Measurements from ENCODE around the gene TCF7L2.

Gene TCF7L2

DNA sequence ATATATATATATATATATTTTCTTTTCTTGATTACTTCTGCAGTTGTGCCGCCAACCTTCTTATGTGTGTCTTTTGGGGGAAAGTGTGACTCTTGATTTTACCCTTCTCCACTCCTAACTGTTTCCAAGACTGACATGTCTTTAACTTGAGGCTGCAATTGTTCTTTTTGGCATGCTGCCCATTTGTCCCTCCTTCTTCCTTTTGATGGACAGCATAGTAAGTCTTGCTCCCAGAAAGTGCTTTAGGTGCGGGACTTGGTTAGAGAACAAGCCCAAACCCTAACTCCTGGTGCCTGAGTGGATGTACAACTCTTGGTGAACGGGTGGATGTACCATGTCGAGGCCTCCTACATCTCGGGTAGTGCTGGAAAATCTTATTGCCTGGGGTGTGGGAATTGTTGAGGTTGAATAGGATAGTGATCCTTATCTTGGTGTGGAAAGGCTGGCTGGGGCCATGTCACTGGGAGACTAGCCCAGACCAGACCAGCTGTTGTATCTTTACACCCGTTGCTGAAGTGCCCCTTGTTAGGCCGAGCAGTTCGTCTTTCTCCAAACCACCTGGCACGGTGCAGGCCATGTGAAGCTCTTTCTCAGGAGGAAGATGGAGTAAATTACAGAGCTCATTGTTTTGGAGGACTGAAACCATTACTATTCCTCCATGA is 16.3 kb downstream of the TCF7L2 start:
- DNase-seq: no peak

DNA sequence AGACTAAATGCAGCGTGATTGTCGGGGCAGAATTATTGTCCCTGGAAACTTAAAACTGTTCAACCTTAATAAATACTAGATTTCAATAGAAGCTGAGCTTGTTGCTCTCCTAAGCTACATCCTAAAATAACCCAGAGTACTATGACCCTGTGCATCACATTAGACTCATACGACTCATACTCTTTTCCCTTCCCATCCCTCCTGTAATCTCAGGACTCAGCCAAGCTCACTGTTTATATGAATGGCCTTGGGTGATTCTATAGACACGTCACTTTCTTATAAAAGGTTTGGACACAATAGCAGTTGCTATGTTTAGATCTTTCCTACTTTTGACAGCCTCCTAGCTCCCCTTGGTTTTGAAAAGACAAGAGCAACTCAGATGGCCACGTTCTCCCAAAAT is 17.2 kb downstream of the TCF7L2 start:
- DNase-seq: no peak

DNA sequence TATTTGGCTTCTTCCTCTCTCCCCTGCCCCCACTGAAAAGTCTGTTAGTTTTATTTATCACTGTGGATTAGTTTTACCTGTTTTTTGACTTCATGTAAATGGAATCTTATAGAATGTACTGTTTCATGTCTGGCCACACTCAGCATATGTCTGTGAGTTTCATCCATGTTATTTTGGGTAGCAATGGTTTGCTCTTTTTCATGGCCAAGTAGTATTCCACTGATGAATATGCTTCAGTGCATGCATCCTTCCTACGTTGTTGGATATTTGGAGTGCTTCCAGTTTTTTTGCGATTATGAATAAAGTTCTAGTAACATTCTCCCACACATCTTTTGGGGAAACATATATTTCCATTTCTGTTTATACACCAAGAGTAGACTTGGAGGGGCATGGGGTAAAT is 19.1 kb downstream of the TCF7L2 start:
- no peak for DNase-seq

DNA sequence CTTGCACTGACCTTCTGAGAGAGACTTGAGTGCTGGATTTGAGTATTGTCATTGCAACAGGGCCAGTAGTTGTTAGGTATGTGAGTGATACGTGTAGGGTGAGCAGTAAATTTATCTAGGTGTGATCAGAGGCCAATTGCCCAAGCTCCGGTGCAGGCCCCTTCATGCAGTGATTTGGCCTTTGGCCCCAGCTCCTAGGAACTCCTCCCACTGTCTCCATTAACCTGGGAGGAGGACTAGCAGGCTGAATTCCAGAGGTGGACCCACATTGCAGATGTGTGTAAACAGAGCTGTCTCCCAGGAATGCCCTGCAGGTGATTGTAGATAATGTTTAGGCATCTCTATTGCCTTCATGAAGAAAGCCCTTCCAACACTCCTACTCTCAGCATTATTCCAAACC is 19.5 kb downstream of the TCF7L2 start:
- no peak for DNase-seq

DNA sequence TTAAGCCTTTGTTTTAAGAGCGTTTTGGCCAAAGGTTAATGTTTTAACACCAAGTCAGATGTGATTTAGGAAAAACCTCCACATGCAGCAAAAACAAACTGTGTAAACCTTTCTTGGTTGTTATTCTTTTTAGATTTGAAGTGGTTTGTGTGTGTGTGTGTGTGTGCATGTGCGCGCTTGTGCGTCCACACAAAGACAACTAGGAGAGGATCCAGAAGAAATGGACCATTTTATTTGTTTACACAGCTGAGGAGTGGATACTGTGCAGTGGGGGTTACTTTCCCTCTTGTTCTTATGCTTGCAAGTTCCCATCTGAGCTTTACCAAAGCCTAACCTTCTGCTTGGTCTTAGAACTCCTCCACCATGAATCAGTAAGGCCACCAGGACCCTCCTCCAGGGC is 20.0 kb downstream of the TCF7L2 start:
- no peak for DNase-seq

DNA sequence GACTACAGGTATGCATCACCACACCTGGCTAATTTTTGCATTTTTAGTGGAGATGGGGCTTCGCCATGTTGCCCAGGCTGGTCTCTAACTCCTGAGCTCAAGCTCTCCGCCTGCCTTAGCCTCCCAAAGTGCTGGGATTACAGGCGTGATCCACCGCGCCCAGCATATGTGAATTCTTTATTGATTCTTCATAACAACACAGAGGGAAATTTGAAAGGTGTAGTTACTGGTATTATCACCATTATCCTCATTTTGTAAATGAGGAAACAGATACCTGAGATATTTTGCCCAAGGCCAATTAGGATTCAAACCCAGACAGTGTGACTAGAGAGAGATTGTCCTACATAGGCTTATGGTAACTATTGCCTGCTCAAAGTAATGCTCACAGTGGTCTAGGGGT is 22.6 kb downstream of the TCF7L2 start:
- no peak for DNase-seq

DNA sequence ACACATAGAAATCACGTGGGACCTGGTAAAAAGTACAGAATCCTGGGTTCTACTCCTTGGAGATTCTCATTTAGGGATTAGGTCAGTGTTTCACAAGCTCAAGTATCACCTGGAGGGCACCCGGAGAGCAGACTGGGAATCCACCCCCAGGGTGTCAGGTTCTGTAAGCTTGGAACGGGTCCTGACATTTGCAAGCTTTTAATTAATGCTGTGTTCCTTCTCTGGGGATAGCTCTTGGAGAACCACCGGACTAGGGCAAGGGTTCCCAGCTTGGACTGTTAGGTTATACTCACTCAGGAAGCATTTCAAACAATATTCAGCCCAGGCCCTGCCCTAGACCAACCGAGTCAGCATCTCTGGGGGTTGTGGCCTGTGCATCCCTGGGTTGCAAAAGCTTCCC is 23.0 kb downstream of the TCF7L2 start:
- DNase-seq: no peak

DNA sequence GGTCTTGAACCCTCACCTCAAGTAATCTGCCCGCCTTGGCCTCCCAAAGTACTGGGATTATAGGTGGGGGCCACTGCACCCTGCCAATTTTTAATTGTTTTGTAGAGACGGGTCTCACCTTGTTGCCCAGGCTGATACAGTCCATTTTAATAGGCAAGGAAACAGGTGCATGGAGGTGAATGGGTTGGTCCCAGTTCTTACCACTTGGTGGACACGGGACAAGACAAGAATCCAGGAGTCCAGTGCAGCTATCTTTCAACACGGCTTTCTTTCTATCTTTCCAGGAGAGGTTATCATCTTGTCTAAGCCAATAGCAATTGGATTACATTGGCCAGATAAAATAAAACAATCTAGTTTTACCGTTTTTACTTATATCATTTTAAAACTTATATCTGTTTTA is 23.8 kb downstream of the TCF7L2 start:
- no peak for DNase-seq

DNA sequence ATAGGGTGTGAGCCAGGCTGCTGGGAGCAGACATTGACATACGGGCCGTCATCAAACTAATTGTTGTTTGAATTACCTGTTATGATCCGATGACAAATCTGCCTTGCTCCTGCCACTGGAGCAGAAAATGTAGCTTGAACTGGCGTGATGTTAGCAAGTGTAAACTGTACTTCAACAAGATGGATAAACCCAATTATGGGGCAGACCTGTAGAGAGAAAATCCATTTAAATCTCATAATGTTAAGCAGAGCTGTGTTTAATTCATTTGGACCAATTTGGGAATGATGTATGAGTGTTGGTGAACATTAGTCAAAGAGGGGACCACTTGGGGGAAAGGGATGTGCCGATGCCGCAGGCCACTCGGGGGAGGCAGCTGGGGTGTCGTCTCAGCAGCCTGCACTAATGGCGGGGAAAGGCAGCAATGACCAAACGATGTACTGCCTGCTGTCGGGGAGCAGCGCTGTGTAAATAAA is 27.4 kb downstream of the TCF7L2 start:
- no peak for DNase-seq

DNA sequence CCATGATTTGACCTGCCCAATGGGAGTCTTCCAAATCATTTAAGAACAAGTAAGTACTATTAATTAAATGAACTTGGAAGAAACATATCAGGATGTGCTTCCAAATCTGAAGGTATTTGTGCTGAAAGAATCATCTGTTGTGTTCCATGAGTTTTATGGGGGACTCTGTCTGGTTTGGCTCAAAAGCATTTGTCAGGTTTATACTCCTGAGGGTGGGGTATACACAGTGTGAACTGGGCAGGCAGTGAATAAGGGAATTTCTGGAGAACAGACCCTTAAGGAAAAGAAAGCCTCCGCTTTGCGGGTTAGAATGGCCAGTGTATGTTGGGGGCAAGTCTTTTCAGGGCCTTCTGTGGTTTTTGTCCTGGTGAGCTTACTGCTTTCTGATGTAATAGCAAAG is 29.9 kb downstream of the TCF7L2 start:
- DNase-seq: no peak

DNA sequence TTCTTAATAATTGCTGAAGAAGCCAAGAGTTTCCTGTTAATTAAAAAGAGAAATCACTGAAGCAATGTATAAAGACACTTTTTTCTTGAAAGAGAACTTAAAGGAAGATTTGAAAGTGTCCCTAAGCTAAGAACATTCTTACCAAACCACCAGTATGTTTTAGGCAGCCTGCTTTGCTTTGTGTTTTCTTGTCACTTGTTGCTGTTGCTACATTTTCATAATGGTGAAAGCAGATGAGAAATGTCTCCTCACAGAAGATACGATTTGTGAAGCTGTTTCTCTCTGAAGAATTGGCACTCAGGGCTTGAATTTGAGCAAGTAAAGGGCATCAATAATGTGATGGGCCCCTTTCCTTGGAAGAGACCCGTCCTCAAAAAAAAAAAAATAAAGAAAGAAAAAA is 30.9 kb downstream of the TCF7L2 start:
- DNase-seq: no peak

DNA sequence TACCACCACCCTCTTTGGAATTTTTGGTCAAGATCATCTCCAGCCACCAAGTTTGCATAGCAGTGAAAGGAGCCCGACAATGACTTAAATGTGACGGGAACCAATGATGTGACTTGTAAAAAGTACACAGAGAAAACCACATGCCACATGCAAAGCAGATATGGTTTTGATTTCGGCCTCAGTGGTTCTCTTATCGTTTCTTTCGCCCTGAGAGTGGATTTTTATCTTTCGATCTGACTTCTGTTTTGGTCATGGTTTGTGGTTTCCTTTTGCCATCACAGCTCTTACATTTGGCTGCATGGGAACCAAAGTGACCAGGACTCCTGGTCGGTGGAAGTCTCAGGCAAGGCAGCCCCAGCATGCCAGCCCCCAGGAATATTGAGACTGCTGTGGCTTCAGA is 31.5 kb downstream of the TCF7L2 start:
- peak; percentile 53 for DNase-seq

DNA sequence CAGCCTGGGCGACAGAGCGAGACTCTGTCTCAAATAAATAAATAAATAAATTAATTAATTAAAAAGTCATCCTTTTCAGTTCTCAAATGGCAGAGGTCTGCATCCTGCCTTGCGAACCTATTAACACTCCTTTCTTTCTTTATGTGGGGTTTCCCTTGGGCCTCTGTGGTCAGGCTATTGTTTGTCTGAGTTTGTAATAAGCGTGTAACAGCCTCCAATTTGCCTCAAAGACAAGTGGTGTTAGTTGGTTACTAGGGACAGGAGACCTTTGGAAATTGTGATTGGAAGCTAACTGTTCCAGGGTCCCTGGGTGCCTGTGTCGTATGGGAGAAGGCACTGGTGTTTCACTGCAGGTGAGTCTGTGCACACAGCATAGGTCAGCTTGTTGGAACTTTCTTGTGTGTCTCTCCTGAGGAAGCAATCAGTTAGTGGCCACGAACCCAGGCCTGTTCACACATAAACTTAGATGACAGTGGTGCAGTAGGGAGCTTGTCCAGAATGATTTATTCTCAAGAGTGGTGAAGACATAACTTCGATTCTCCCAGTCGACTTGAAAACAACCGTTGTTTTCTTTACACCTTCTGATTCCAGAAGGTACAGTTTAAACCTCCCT is 33.5 kb downstream of the TCF7L2 start:
- no peak for DNase-seq

DNA sequence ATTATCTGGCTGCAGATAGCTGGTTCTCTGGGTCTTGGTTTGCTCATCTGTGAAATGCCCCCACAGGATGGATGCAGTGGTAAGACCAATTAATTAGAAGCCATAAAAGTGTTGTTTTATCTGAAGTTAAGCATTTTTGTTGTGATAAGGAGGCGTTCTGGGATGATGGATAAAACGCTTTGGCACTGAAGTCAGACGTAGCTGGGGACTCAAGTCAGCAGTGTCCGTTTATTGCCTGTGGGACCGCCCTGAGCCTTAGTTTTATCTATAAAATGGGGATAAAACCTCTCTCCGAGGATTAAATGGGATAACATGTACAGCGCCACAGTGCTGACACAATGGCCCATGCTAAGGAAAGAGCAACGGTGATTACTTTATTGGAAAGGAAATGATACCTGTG is 34.7 kb downstream of the TCF7L2 start:
- no peak for DNase-seq

DNA sequence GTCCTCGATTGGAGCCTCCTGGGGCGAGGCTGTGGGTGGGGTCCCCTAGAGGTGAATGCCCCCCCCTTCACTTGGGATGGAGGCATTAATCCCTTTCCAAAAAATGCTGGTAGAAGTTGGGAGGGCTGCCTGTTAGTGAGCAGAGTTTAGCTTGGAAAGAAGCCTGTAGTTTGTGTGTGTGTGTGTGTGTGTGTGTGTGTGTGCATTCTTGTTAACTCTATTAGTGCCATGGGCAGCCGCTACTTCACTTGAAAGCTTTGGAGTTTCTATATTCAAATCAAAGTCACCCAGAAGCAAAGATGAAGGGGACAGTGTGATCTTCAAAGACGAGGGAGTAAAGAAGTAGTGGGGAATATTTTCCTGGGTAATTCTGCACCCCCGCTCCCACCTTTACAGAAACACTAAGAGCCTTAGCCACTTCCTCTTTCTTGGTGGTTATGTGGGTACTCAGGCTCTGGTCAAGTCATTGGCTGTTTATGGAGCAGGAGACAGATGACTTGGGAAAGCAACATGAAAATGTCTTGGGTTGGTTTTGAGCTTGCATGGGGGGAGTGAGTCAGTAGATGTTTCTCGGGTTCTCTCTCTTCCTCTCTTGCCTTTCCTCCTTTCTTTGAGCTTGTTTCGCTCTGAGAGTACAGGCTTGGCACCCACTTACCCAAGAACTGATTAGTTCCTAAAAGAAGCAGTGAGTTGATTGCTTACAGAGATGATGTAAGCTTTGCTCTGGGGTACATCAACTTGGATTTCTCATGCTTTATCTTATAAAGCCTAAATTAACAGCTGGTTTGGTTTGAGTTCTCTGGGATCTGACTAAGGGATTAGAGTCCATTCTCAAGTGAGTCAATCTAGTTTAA is 35.9 kb downstream of the TCF7L2 start:
- DNase-seq: peak; percentile 27

DNA sequence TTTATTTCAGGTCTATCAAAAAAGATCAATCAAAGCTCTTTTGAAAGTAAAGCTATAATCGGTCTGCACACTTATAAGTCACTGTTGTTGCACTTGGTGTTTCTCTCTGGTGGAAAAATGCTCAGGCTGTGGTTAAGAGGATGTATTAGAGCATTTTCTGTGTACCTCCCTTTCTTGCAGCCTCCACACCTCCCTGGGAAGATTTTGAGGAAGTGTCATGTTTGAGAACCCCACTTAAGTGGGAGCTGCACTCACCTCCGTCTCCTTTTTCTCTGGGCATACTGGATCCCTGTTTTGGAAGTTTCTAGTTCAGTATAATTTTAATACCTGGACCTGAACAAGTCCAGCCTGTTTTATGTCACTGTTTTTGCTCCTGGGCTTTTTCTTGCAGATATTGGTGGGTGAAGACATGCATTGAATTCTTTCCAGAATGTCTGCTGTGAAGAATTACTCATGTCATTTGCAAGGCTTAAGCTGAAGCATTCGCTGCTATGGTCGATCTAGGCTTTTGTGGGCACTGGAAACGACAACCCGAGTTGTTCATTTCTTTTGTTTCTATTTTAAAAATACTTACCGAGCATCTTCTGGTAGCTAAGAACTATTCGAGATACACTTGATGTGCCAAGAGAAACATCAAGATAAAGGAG is 36.6 kb downstream of the TCF7L2 start:
- DNase-seq: no peak

DNA sequence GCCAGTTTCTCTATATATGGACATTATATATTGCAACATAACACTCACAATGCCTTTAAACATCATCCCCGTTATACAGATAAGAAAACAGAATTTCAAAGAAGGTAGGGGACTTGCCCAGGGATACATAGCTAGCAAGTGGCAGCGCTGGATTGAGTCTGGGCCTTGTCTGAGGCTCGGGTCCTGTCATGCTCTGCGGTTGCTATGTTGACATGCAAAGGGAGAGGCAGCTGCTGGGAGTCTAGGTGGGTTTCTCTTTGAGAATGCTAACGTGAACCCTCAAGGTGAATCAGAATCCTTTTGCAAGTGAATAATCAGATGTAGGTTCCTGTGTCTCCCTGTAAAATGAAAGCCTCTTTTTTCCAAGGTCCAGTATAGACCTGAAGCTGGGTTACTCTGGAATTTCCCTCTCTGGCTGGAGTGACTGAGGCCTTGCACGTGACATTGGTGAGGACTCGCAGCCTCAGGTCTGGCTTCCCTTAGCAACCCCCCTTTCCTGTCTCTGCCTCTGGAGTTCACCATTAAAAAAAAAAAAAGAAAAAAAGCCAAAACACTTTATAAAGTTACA is 38.9 kb downstream of the TCF7L2 start:
- DNase-seq: no peak

DNA sequence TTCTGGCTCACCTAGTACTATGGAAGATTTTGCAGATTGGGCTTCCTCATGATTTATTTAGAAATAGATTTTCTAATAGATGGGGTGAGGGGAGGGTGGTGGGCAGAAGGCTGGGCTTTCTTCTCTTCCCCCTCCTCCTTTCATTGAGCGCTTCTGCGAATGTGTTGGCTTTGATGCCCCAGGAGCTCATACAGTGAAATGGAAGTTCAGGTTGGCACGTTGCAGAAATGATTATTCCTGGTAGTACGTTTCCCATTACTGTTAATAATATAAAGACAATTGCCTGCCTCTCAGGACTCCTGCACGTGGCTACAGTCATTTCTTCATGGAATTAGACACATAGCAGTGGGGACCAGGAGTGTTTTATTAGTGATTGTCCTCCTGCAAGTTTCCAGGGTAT is 39.8 kb downstream of the TCF7L2 start:
- no peak for DNase-seq

DNA sequence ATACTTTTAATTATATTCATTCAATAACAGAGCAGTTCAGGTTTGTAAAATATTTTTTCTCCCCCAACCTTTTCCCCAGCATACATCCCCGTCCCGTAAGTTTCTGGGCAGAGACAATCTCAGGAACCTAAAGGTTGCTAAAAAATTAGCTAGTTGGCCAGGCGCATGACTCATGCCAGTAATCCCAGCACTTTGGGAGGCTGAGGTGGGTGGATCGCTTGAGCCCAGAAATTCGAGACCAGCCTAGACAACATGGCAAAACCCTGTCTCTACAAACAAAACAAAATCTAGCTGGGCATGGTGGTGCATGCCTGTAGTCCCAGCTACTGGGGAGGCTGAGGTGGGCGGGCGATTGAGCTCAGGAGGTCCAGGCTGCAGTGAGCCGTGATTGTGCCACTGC is 40.2 kb downstream of the TCF7L2 start:
- no peak for DNase-seq

DNA sequence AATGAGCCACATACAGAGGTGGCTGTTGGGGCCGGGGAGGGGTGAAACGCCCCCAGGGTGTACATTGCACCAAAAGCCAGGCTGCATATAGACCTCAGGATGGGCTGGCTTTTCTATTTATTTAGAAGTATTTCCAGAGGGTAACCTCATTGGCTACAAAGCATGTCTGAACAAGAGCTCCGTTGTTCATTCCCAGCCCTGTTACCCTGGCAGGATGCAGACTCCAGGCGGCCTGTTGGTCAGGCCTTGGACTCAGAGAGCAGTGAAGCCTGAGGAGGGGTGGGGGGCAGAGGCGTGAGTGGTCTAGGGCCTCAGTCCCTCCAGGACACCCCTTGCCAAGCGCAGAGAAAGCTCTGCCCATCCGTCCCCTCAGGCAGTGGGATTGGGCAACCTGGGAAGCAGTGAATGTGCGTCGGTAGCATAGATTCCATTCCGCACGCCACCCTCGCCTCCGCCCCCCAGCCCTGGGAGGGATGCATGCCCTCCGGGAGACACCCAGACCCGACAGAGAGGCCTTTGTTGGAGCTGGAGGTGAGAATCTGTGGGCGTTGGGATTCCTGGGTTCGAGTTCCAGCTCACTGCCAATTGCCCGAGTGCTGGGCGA is 41.9 kb downstream of the TCF7L2 start:
- DNase-seq: no peak

DNA sequence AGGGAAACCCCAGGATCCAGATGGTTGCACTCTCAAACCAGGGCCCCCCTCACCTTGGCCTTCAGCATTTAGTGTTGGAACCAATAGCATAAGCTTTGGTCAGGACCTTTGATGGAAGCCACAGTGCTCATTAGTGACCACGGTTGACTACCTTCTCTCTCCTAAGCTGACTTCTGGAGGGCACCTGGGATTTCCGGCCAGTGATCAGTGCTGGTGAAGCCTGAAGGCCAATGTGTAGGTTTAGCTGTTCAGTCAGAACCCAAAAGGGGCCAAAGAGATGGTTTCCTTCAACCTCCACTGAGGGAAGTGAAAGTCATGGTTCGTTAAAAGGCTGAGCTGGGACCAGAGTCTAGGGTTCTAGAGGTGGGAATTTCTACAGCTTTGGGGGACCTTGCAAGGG is 46.4 kb downstream of the TCF7L2 start:
- DNase-seq: no peak

DNA sequence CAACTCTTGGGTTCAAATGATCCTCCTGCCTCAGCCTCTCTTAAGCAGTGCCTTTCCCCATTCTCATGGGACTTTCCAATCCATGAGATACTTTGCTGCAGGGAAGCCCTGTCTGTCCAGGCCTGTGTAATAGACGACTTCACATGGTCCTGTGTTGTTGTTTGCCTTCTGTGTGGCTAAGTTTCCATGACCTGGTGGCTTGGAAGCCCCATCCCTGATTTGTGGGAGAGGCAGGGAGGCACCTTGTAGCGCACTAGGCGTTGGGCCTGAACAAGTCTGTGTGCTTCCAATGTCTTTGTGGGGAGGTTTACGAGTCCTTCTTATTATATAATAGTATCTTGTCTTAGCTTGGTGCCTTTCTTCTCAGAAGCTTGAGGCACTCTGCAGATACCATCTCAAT is 49.1 kb downstream of the TCF7L2 start:
- no peak for DNase-seq

DNA sequence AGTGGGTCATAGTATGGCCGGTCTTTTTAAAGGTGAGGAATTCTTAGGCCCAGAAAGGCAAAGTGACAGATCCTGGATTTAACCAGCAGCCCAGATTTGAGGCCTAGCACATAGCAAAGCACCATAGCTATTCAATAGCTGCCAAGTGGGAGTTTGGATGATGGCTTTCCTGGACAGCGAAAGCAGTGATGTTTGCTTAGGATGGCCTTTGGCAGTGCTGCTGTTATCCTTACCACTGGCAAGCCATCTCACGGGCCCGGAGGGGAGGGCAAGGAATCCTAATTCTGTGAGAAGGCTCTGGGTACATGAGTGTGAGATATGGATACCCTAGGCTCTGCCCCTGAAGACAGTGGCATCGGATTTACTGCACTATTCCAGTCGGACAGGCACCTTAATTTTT is 50.4 kb downstream of the TCF7L2 start:
- DNase-seq: no peak

All from stimulated activated CD4-positive, alpha-beta T cell treated with anti-CD3 and anti-CD28 coated beads, Interleukin-15, amount 100 ng/mL, for 24 hours (primary cell).